Kidney (tissue), 14 donors: Measurements from ENCODE around the gene DEPDC4. TPM values are rescaled to one million over a fixed set of nuclear protein-coding genes. Genes with fewer than 3 reads are reported as not detected.

Source experiments
- DNase-seq, 5 donors: peaks; one replicate each; pipeline ENCODE4 v3.0.0-alpha.2; 2013 to 2020
- FAIRE-seq: peaks from 2 replicates; lab custom pipeline; 2012; peaks lifted over from hg19 to GRCh38; lab: Jason Lieb, UNC
- H3K27ac ChIP-seq, 2 donors: one replicate each; pipeline ENCODE4 v1.7.0; 2013; ENCODE audit warnings: low read depth in 2 of 2, low read length in 2 of 2, inconsistent platforms in 1 of 2
- H3K27me3 ChIP-seq: one replicate; pipeline ENCODE4 v1.7.1; 2013; ENCODE audit warnings: low read length, inconsistent platforms; ENCODE audit not compliant: control insufficient read depth, insufficient read depth
- H3K36me3 ChIP-seq, 3 donors: one replicate each; pipeline versions ENCODE4 v1.7.0 to v1.7.1; 2013; ENCODE audit warnings: low read length in 3 of 3, control low read depth in 1 of 3, inconsistent platforms in 1 of 3; ENCODE audit not compliant: insufficient read depth in 3 of 3, control insufficient read depth in 2 of 3
- H3K4me1 ChIP-seq, 3 donors: one replicate each; pipeline versions ENCODE4 v1.7.0 to v1.7.1; 2013; ENCODE audit warnings: low read length in 3 of 3, inconsistent platforms in 1 of 3, low read depth in 1 of 3; ENCODE audit not compliant: control insufficient read depth in 2 of 3, insufficient read depth in 2 of 3
- H3K4me3 ChIP-seq, 3 donors: one replicate each; pipeline versions ENCODE4 v1.7.0 to v1.8.1; 2013; ENCODE audit warnings: low read length in 3 of 3, control low read depth in 1 of 3, inconsistent platforms in 1 of 3
- H3K9ac ChIP-seq, 3 donors: one replicate each; pipeline versions ENCODE4 v1.7.0 to v1.7.1; 2013; ENCODE audit warnings: low read length in 3 of 3, control low read depth in 1 of 3, inconsistent platforms in 1 of 3
- H3K9me3 ChIP-seq, 3 donors: one replicate each; pipeline versions ENCODE4 v1.7.0 to v1.7.1; 2013; ENCODE audit warnings: low read length in 3 of 3, control low read depth in 1 of 3, inconsistent platforms in 1 of 3; ENCODE audit not compliant: control insufficient read depth in 2 of 3, insufficient read depth in 1 of 3
- intact Hi-C: fragments of 100-400 bp; cut with DNase I; formaldehyde crosslinking; loops from one replicate; pipeline ENCODE4 v1.11.1; 2022
- polyA plus RNA-seq: library from polyadenylated mRNA; stranded (reverse); fragments of 350-450 nt; fragmentation: Illumina TruSeq; extraction: RNeasy Lipid Tissue Mini Kit (QIAGEN cat#74804); gene quantifications from one replicate; pipeline ENCODE4 v1.2.3, GENCODE V29; 2014; ENCODE audit warnings: low read depth, low replicate concordance; ENCODE audit not compliant: insufficient read depth
- total RNA-seq: library from RNA; stranded (reverse); fragmentation: NEBNext Ultra II Directional; extraction: Animal tissue kit (Norgen Biotek cat#: 25700); gene quantifications from one replicate; pipeline ENCODE4 v1.2.1, GENCODE V29; 2021
- TF ChIP-seq, protein P1 (sequence below): IDR thresholded peaks from 3 replicates; pipeline ENCODE4 v1.5.1; 2012; ENCODE audit warnings: mild to moderate bottlenecking, moderate library complexity, borderline replicate concordance; ENCODE audit not compliant: insufficient read depth; ENCODE audit errors: extremely low read depth
- donor health status: control.
- donor health status: control.
- donor health status: control.
- donor health status: control.
- donor health status: control.
- donor health status: DM: yes; HTN: yes; CAD: no.
- donor health status: Normal renal cell carcinoma (clear cell type).

DEPDC4 gene
- total and polyA plus RNA-seq, 2 donors from 2014 or later, result 1.1 to 1.4 TPM

DNA sequence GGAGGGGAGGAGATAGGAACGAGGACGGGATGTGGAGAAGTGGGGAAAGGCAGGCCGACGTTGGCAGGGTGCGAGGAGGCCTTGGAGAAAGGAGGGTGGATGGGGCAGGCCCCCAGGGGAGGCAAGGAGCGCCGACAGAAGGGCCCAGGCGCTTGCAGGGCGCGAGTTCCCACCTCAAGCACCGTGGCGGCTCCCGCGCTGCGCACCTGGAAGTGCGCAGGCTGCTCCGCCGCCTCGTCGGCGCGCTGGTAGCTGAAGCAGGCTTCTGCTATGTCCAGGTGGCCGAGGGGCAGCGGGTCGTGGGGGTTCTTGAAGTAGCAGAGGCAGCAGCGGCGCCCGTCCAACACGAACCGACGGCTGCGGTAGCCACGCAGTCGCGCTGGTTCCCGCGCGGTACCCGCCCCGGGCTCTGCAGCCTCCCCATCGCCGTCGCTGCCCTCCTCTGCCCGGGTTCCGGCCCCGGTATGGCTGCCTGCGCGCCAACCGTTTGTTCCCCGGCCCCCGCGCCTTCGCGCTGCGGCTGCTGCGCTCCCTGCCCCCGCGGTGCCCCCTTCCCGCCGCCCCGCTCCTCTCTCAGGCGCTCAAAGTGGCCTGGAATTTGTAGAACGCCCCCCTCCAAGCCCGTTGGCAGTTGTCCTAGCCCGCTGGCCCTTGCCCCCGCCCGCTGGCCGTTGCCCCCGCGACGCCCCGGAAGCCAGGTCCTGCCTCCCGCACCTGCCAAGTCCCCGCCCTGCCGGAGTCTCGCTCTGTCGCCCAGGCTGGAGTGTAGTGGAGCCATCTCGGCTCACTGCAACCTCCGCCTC, 67.3 kb downstream of the DEPDC4 start:
- peak overlapping the region in 2 of 3 donors; percentile 37 to 63 for H3K9ac ChIP-seq
- H3K4me1 ChIP-seq, result peaks cover 0 to 14% (median 0%) of the 10 kb centered on the region in 3 donors
- H3K4me3 ChIP-seq, result peak overlapping the region; percentile 90 to 100 (median 92)
- H3K36me3 ChIP-seq, result no peaks in the 10 kb centered on the region
- DNase-seq, result peak; percentile 81 to 94 (median 86)
- intact Hi-C loops, result no loop called here
- no peaks in the 10 kb centered on the region for H3K27me3 ChIP-seq
- FAIRE-seq, result no peak
- no peaks in the 10 kb centered on the region for H3K9me3 ChIP-seq
- peak overlapping the region; percentile 34 to 70 for H3K27ac ChIP-seq
- TF ChIP-seq, protein P1, sequence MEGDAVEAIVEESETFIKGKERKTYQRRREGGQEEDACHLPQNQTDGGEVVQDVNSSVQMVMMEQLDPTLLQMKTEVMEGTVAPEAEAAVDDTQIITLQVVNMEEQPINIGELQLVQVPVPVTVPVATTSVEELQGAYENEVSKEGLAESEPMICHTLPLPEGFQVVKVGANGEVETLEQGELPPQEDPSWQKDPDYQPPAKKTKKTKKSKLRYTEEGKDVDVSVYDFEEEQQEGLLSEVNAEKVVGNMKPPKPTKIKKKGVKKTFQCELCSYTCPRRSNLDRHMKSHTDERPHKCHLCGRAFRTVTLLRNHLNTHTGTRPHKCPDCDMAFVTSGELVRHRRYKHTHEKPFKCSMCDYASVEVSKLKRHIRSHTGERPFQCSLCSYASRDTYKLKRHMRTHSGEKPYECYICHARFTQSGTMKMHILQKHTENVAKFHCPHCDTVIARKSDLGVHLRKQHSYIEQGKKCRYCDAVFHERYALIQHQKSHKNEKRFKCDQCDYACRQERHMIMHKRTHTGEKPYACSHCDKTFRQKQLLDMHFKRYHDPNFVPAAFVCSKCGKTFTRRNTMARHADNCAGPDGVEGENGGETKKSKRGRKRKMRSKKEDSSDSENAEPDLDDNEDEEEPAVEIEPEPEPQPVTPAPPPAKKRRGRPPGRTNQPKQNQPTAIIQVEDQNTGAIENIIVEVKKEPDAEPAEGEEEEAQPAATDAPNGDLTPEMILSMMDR, result no peak

GRCh38 chr12:100199023-100199346, 67.9 kb downstream of the DEPDC4 start:
- TF ChIP-seq, protein P1, result no peak
- H3K4me3 ChIP-seq, result peak overlapping the region; percentile 49 to 92 (median 62)
- peaks cover 0 to 14% (median 0%) of the 10 kb centered on the region in 3 donors for H3K4me1 ChIP-seq
- intact Hi-C loops, result no loop called here
- H3K27me3 ChIP-seq, result no peaks in the 10 kb centered on the region
- H3K36me3 ChIP-seq, result no peaks in the 10 kb centered on the region
- H3K9me3 ChIP-seq, result no peaks in the 10 kb centered on the region
- no peak for DNase-seq
- H3K9ac ChIP-seq, result peak overlapping the region in 2 of 3 donors; percentile 37 to 63
- no peak for FAIRE-seq
- H3K27ac ChIP-seq, result no peak overlapping the region

- TF ChIP-seq, protein P1, result no peak
- FAIRE-seq (no peak), DNase-seq (no peak)
- no peaks in the 10 kb centered on the region for H3K27me3 ChIP-seq
- peaks cover 0 to 14% (median 0%) of the 10 kb centered on the region in 3 donors for H3K4me1 ChIP-seq
- no peaks in the 10 kb centered on the region for H3K9me3 ChIP-seq
- no peaks in the 10 kb centered on the region for H3K36me3 ChIP-seq
- H3K27ac ChIP-seq, result no peak overlapping the region
- H3K4me3 ChIP-seq, result peak overlapping the region in 1 of 3 donors; percentile 21
- no peak overlapping the region for H3K9ac ChIP-seq
- intact Hi-C loops, result no loop called here
These were observed 69.4 kb downstream of the DEPDC4 start for GRCh38 chr12:100197486-100197885.
